Measurements from ENCODE around the gene NCS1.
"Not testable (repeated sequence)": the region's sequence is repeated elsewhere in the genome, so short reads cannot be mapped to it uniquely, and the experiment has no call there.

Gene NCS1

GRCh38 chr9:130240410-130241197, 68.4 kb downstream of the NCS1 start:
- DNase-seq, result peak; percentile 52 to 63

GRCh38 chr9:130241198-130241535, 69.0 kb downstream of the NCS1 start:
- no peak for DNase-seq

GRCh38 chr9:130242270-130243014, 70.2 kb downstream of the NCS1 start:
- DNase-seq, result no peak

GRCh38 chr9:130243015-130243881, 71.0 kb downstream of the NCS1 start:
- peak; percentile 74 to 86 for DNase-seq

GRCh38 chr9:130243882-130244170, 71.6 kb downstream of the NCS1 start:
- no peak for DNase-seq

GRCh38 chr9:130244548-130245165, 72.5 kb downstream of the NCS1 start:
- no peak for DNase-seq

GRCh38 chr9:130245474-130245873, 73.3 kb downstream of the NCS1 start:
- no peak for DNase-seq

- no peak for DNase-seq
These were observed 73.9 kb downstream of the NCS1 start for GRCh38 chr9:130246126-130246525.

- no peak for DNase-seq
These were observed 82.8 kb downstream of the NCS1 start for GRCh38 chr9:130254747-130255630.

- DNase-seq, result no peak
These were observed 83.5 kb downstream of the NCS1 start for GRCh38 chr9:130255631-130256134.

GRCh38 chr9:130256644-130257043, 84.4 kb downstream of the NCS1 start:
- DNase-seq, result no peak

- not testable (repeated sequence) for DNase-seq
These were observed 85.9 kb downstream of the NCS1 start for GRCh38 chr9:130258137-130258536.

- DNase-seq, result no peak
These were observed 86.8 kb downstream of the NCS1 start for GRCh38 chr9:130259044-130259443.

GRCh38 chr9:130260816-130261765, 88.9 kb downstream of the NCS1 start:
- no peak for DNase-seq

- no peak for DNase-seq
These were observed 90.0 kb downstream of the NCS1 start for GRCh38 chr9:130262061-130262745.

GRCh38 chr9:130262771-130263170, 90.6 kb downstream of the NCS1 start:
- no peak for DNase-seq

GRCh38 chr9:130263601-130264413, 91.6 kb downstream of the NCS1 start:
- DNase-seq, result no peak

- no peak for DNase-seq
These were observed 92.5 kb downstream of the NCS1 start for GRCh38 chr9:130264414-130265350.

Measured in CD4-positive, alpha-beta T cell treated with Interleukin-4 for 1 hour (primary cell).